ENCODE results near the gene VPS13A. TPM values are rescaled to one million over a fixed set of nuclear protein-coding genes. Genes with fewer than 3 reads are reported as not detected.

VPS13A gene
- total and polyA plus RNA-seq, 2 donors (not counting 1 experiment from before 2014, with no cell fraction given): 12.8 to 39.3 TPM

GRCh38 chr9:77218612-77219011 lies 41.3 kb downstream of the VPS13A start:
- TF ChIP-seq CTCF (conservative IDR thresholded peaks at IDR 0.05 in 1 of 2, IDR thresholded peaks at IDR 0.05 in 1 of 2; ENCODE audit: low read depth in 1 of 2, low read length in 2 of 2): no peak
- TF ChIP-seq EZH2 (IDR thresholded peaks at IDR 0.05; ENCODE audit: low read length, missing control alignments): no peak
- Histone ChIP-seq H3K4me1 (ENCODE audit: control insufficient read depth, extremely low read depth, insufficient read depth, low read length) (peaks cover 4% of the 10 kb centered on the region), H3K4me2 (ENCODE audit: extremely low read depth, insufficient read depth, low read length) (peak overlapping the region; percentile 70), H3K27me3 (ENCODE audit: control insufficient read depth, insufficient read depth, low read length) (no peaks in the 10 kb centered on the region), H3K79me2 (ENCODE audit: control insufficient read depth, insufficient read depth, low read length) (no peaks in the 10 kb centered on the region), H3K36me3 (ENCODE audit: control insufficient read depth, insufficient read depth, low read length) (no peaks in the 10 kb centered on the region), H3K4me3 (replicated peaks in 1 of 4; ENCODE audit: control extremely low read depth in 1 of 4, insufficient read depth in 1 of 4, low read depth in 3 of 4, low read length in 4 of 4) (no peak overlapping the region), H3K9ac (ENCODE audit: insufficient read depth, low read length) (no peak overlapping the region), H2AFZ (ENCODE audit: low read length) (no peak overlapping the region), H4K20me1 (ENCODE audit: control insufficient read depth, extremely low read depth, insufficient read depth, low read length) (no peaks in the 10 kb centered on the region), H3K27ac (ENCODE audit: insufficient read depth, low read length) (no peak overlapping the region), H3K9me3 (ENCODE audit: control insufficient read depth, insufficient read depth, low read depth, low read length) (no peaks in the 10 kb centered on the region)
- peak; percentile 77 to 79 for DNase-seq (ENCODE audit: low read depth in 2 of 2)

- Histone ChIP-seq H3K9me3 (ENCODE audit: control insufficient read depth, insufficient read depth, low read depth, low read length) (no peaks in the 10 kb centered on the region), H3K4me3 (replicated peaks in 1 of 4; ENCODE audit: control extremely low read depth in 1 of 4, insufficient read depth in 1 of 4, low read depth in 3 of 4, low read length in 4 of 4) (no peak overlapping the region), H3K4me1 (ENCODE audit: control insufficient read depth, extremely low read depth, insufficient read depth, low read length) (peaks cover 4% of the 10 kb centered on the region), H3K27me3 (ENCODE audit: control insufficient read depth, insufficient read depth, low read length) (no peaks in the 10 kb centered on the region), H4K20me1 (ENCODE audit: control insufficient read depth, extremely low read depth, insufficient read depth, low read length) (no peaks in the 10 kb centered on the region), H3K36me3 (ENCODE audit: control insufficient read depth, insufficient read depth, low read length) (no peaks in the 10 kb centered on the region), H3K4me2 (ENCODE audit: extremely low read depth, insufficient read depth, low read length) (no peak overlapping the region), H3K79me2 (ENCODE audit: control insufficient read depth, insufficient read depth, low read length) (no peaks in the 10 kb centered on the region), H3K9ac (ENCODE audit: insufficient read depth, low read length) (no peak overlapping the region), H3K27ac (ENCODE audit: insufficient read depth, low read length) (no peak overlapping the region), H2AFZ (ENCODE audit: low read length) (no peak overlapping the region)
- TF ChIP-seq EZH2 (IDR thresholded peaks at IDR 0.05; ENCODE audit: low read length, missing control alignments): no peak
- DNase-seq (ENCODE audit: low read depth in 2 of 2): peak; percentile 11 to 35
Observed at GRCh38 chr9:77221431-77221830, 44.1 kb downstream of the VPS13A start.

- Histone ChIP-seq H3K27ac (ENCODE audit: insufficient read depth, low read length) (no peak overlapping the region), H2AFZ (ENCODE audit: low read length) (no peak overlapping the region), H4K20me1 (ENCODE audit: control insufficient read depth, extremely low read depth, insufficient read depth, low read length) (no peaks in the 10 kb centered on the region), H3K4me2 (ENCODE audit: extremely low read depth, insufficient read depth, low read length) (no peak overlapping the region), H3K9me3 (ENCODE audit: control insufficient read depth, insufficient read depth, low read depth, low read length) (no peaks in the 10 kb centered on the region), H3K36me3 (ENCODE audit: control insufficient read depth, insufficient read depth, low read length) (no peaks in the 10 kb centered on the region), H3K4me3 (replicated peaks in 1 of 4; ENCODE audit: control extremely low read depth in 1 of 4, insufficient read depth in 1 of 4, low read depth in 3 of 4, low read length in 4 of 4) (no peak overlapping the region), H3K4me1 (ENCODE audit: control insufficient read depth, extremely low read depth, insufficient read depth, low read length) (no peaks in the 10 kb centered on the region), H3K27me3 (ENCODE audit: control insufficient read depth, insufficient read depth, low read length) (no peaks in the 10 kb centered on the region), H3K9ac (ENCODE audit: insufficient read depth, low read length) (no peak overlapping the region), H3K79me2 (ENCODE audit: control insufficient read depth, insufficient read depth, low read length) (no peaks in the 10 kb centered on the region)
- DNase-seq (ENCODE audit: low read depth in 2 of 2): peak; percentile 38 to 60
- TF ChIP-seq CTCF (conservative IDR thresholded peaks at IDR 0.05 in 1 of 2, IDR thresholded peaks at IDR 0.05 in 1 of 2; ENCODE audit: low read depth in 1 of 2, low read length in 2 of 2) (no peak), EZH2 (IDR thresholded peaks at IDR 0.05; ENCODE audit: low read length, missing control alignments) (no peak)
Observed at GRCh38 chr9:77224746-77225312, 47.5 kb downstream of the VPS13A start.

Data from fibroblast of lung (primary cell).